ENCODE data around the gene LGALS7B. TPM values are rescaled to one million over a fixed set of nuclear protein-coding genes. Genes with fewer than 3 reads are reported as not detected.
"Not testable (repeated sequence)": the region's sequence is repeated elsewhere in the genome, so short reads cannot be mapped to it uniquely, and the experiment has no call there.

LGALS7B gene
- total RNA-seq, 1 donor from 2014 or later = not detected

- DNase-seq (ENCODE audit: low spot score) = no peak
- intact Hi-C loops (cut with DNase I) = no loop called here
Measured at GRCh38 chr19:38766276-38767047, 22.5 kb upstream of the LGALS7B start.

- peak; percentile 95 for DNase-seq (ENCODE audit: low spot score)
- intact Hi-C loops (cut with DNase I) = no loop called here
Measured at GRCh38 chr19:38769635-38770211, 19.3 kb upstream of the LGALS7B start.

- DNase-seq (ENCODE audit: low spot score); intact Hi-C loops (cut with DNase I): not testable (repeated sequence)
Measured at GRCh38 chr19:38770228-38770948, 18.6 kb upstream of the LGALS7B start.

- DNase-seq (ENCODE audit: low spot score); intact Hi-C loops (cut with DNase I): not testable (repeated sequence)
Measured at GRCh38 chr19:38770949-38771275, 18.1 kb upstream of the LGALS7B start.

GRCh38 chr19:38771569-38771968 is 17.4 kb upstream of the LGALS7B start:
- DNase-seq (ENCODE audit: low spot score) = not testable (repeated sequence)

GRCh38 chr19:38773469-38774177 is 15.4 kb upstream of the LGALS7B start, which contains the start of gene LGALS7:
Gene LGALS7, minus strand, starts transcription at chr19:38773517. Its CDS starts 25 bp downstream, at chr19:38773492.
- no peak for DNase-seq (ENCODE audit: low spot score)
- intact Hi-C loops (cut with DNase I) = no loop called here

More at GRCh38 chr19:38771569-38771968, 17.4 kb upstream of the LGALS7B start:
- intact Hi-C loops (cut with DNase I) = not testable (repeated sequence)

GRCh38 chr19:38774181-38774950 is 14.6 kb upstream of the LGALS7B start:
- DNase-seq (ENCODE audit: low spot score) = no peak
- intact Hi-C loops (cut with DNase I) = no loop called here

- DNase-seq (ENCODE audit: low spot score) = no peak
- intact Hi-C loops (cut with DNase I) = no loop called here
Measured at GRCh38 chr19:38778733-38779132, 10.3 kb upstream of the LGALS7B start.

GRCh38 chr19:38780443-38780842 is 8.6 kb upstream of the LGALS7B start:
- no peak for DNase-seq (ENCODE audit: low spot score)
- intact Hi-C loops (cut with DNase I) = no loop called here

- intact Hi-C loops (cut with DNase I) = no loop called here
- no peak for DNase-seq (ENCODE audit: low spot score)
Measured at GRCh38 chr19:38781058-38781457, 7.9 kb upstream of the LGALS7B start.

GRCh38 chr19:38782212-38782611 is 6.8 kb upstream of the LGALS7B start:
- intact Hi-C loops (cut with DNase I); DNase-seq (ENCODE audit: low spot score): not testable (repeated sequence)

- intact Hi-C loops (cut with DNase I) = no loop called here
Measured at GRCh38 chr19:38784224-38784623, 4.8 kb upstream of the LGALS7B start.

GRCh38 chr19:38785187-38785699 is 3.8 kb upstream of the LGALS7B start:
- intact Hi-C loops (cut with DNase I) = no loop called here
- no peak for DNase-seq (ENCODE audit: low spot score)

More at GRCh38 chr19:38784224-38784623, 4.8 kb upstream of the LGALS7B start:
- DNase-seq (ENCODE audit: low spot score) = no peak

GRCh38 chr19:38786061-38786460 is 2.9 kb upstream of the LGALS7B start:
- intact Hi-C loops (cut with DNase I) = loop anchor here (2.0 kb wide), 1 partner anchor 53 kb away; no protein-coding TSS in a partner anchor
- DNase-seq (ENCODE audit: low spot score) = not testable (repeated sequence)

GRCh38 chr19:38786572-38787265 is 2.3 kb upstream of the LGALS7B start:
- intact Hi-C loops (cut with DNase I) = loop anchor here (2.0 kb wide), 1 partner anchor 54 kb away; no protein-coding TSS in a partner anchor
- no peak for DNase-seq (ENCODE audit: low spot score)

GRCh38 chr19:38790507-38791403 is 1.8 kb downstream of the LGALS7B start:
- intact Hi-C loops (cut with DNase I); DNase-seq (ENCODE audit: low spot score): not testable (repeated sequence)

- DNase-seq (ENCODE audit: low spot score); intact Hi-C loops (cut with DNase I): not testable (repeated sequence)
Measured at GRCh38 chr19:38791451-38792064, 2.6 kb downstream of the LGALS7B start.

Measured in cardiac septum (tissue), 1 donor.